ENCODE data around the gene NKAIN4. TPM values are rescaled to one million over a fixed set of nuclear protein-coding genes. Genes with fewer than 3 reads are reported as not detected.

Gene NKAIN4
- total RNA-seq, 2 experiments from 2014 or later = not detected

GRCh38 chr20:63233061-63233344, 21.3 kb downstream of the NKAIN4 start:
- no peak overlapping the region for H2AFZ ChIP-seq (ENCODE audit: low read length)
- CTCF ChIA-PET (ENCODE audit: unreplicated experiment) = no interaction called here
- no peak overlapping the region for H3K4me3 ChIP-seq (ENCODE audit: low read depth, low read length, poor library complexity, severe bottlenecking)
- POLR2A ChIA-PET = interaction anchor here (0.6 kb wide), 1 partner anchor 10 kb away, joined by 3 read pairs; no protein-coding TSS in a partner anchor
- no peaks in the 10 kb centered on the region for H3K9me3 ChIP-seq (ENCODE audit: low read length)
- no peaks in the 10 kb centered on the region for H3K79me2 ChIP-seq (ENCODE audit: insufficient read depth, low read depth, low read length)
- H3K4me2 ChIP-seq (ENCODE audit: low read length) = no peak overlapping the region
- TF ChIP-seq EZH2phosphoT487 (IDR thresholded peaks at IDR 0.05; ENCODE audit: borderline replicate concordance, low read depth, low read length) = no peak
- no peak for TF ChIP-seq CTCF (conservative IDR thresholded peaks at IDR 0.05; ENCODE audit: low read length)
- H3K9me2 ChIP-seq (ENCODE audit: insufficient read depth, low read length) = no peaks in the 10 kb centered on the region
- no peaks in the 10 kb centered on the region for H3K36me3 ChIP-seq (ENCODE audit: insufficient read depth, low read length)
- intact Hi-C loops (cut with micrococcal nuclease; ENCODE audit: unreplicated experiment) = no loop called here
- H3K27ac ChIP-seq (ENCODE audit: low read depth, low read length, poor library complexity, severe bottlenecking) = no peak overlapping the region
- no peak for DNase-seq (ENCODE audit: low spot score)
- no peaks in the 10 kb centered on the region for H3K4me1 ChIP-seq (ENCODE audit: insufficient read depth, low read length, poor library complexity, severe bottlenecking)
- no TSS peak for BruUV-seq (replicated peaks)
- no peaks in the 10 kb centered on the region for H4K20me1 ChIP-seq (ENCODE audit: insufficient read depth, low read length)

GRCh38 chr20:63232235-63233060, 21.8 kb downstream of the NKAIN4 start:
- Histone ChIP-seq H3K4me3 (ENCODE audit: low read depth, low read length, poor library complexity, severe bottlenecking) (no peak overlapping the region), H3K9me2 (ENCODE audit: insufficient read depth, low read length) (no peaks in the 10 kb centered on the region), H3K27ac (ENCODE audit: low read depth, low read length, poor library complexity, severe bottlenecking) (no peak overlapping the region), H3K4me2 (ENCODE audit: low read length) (no peak overlapping the region), H3K36me3 (ENCODE audit: insufficient read depth, low read length) (no peaks in the 10 kb centered on the region), H3K4me1 (ENCODE audit: insufficient read depth, low read length, poor library complexity, severe bottlenecking) (no peaks in the 10 kb centered on the region), H2AFZ (ENCODE audit: low read length) (no peak overlapping the region), H4K20me1 (ENCODE audit: insufficient read depth, low read length) (no peaks in the 10 kb centered on the region), H3K79me2 (ENCODE audit: insufficient read depth, low read depth, low read length) (no peaks in the 10 kb centered on the region), H3K9me3 (ENCODE audit: low read length) (no peaks in the 10 kb centered on the region)
- ChIA-PET POLR2A (interaction anchor here (0.6 kb wide), 1 partner anchor 9 kb away, joined by 3 read pairs; no protein-coding TSS in a partner anchor), CTCF (ENCODE audit: unreplicated experiment) (no interaction called here)
- intact Hi-C loops (cut with micrococcal nuclease; ENCODE audit: unreplicated experiment) = no loop called here
- BruUV-seq (replicated peaks) = no TSS peak
- DNase-seq (ENCODE audit: low spot score) = no peak
- no peak for TF ChIP-seq CTCF (conservative IDR thresholded peaks at IDR 0.05; ENCODE audit: low read length)
- no peak for TF ChIP-seq EZH2phosphoT487 (IDR thresholded peaks at IDR 0.05; ENCODE audit: borderline replicate concordance, low read depth, low read length)

- Histone ChIP-seq H3K4me2 (ENCODE audit: low read length) (no peak overlapping the region), H4K20me1 (ENCODE audit: insufficient read depth, low read length) (no peaks in the 10 kb centered on the region), H3K79me2 (ENCODE audit: insufficient read depth, low read depth, low read length) (no peaks in the 10 kb centered on the region), H3K9me3 (ENCODE audit: low read length) (no peaks in the 10 kb centered on the region), H3K36me3 (ENCODE audit: insufficient read depth, low read length) (no peaks in the 10 kb centered on the region), H3K4me1 (ENCODE audit: insufficient read depth, low read length, poor library complexity, severe bottlenecking) (no peaks in the 10 kb centered on the region), H3K27ac (ENCODE audit: low read depth, low read length, poor library complexity, severe bottlenecking) (no peak overlapping the region), H3K4me3 (ENCODE audit: low read depth, low read length, poor library complexity, severe bottlenecking) (no peak overlapping the region), H3K9me2 (ENCODE audit: insufficient read depth, low read length) (no peaks in the 10 kb centered on the region), H2AFZ (ENCODE audit: low read length) (no peak overlapping the region)
- BruUV-seq (replicated peaks) = no TSS peak
- no peak for TF ChIP-seq CTCF (conservative IDR thresholded peaks at IDR 0.05; ENCODE audit: low read length)
- no peak for TF ChIP-seq EZH2phosphoT487 (IDR thresholded peaks at IDR 0.05; ENCODE audit: borderline replicate concordance, low read depth, low read length)
- intact Hi-C loops (cut with micrococcal nuclease; ENCODE audit: unreplicated experiment) = no loop called here
- POLR2A ChIA-PET = no interaction called here
- CTCF ChIA-PET (ENCODE audit: unreplicated experiment) = no interaction called here
- no peak for DNase-seq (ENCODE audit: low spot score)
Observed at GRCh38 chr20:63230800-63231268, 23.4 kb downstream of the NKAIN4 start.

Measured in OCI-LY7 (cell line).